ENCODE measurements around the gene TRMT112.

The TRMT112 gene

GRCh38 chr11:64360448-64360921 lies 43.1 kb upstream of the TRMT112 start:
- in situ Hi-C loops (cut with MboI; ENCODE audit: low sequenced_read_pairs, unreplicated experiment) = no loop called here
- peak; percentile 44 for DNase-seq (ENCODE audit: low spot score)
- TF ChIP-seq CTCF (IDR thresholded peaks at IDR 0.05; ENCODE audit: borderline replicate concordance, control extremely low read depth, extremely low read depth, insufficient read depth, missing control alignments) = no peak

- DNase-seq (ENCODE audit: low spot score) = peak; percentile 72
- TF ChIP-seq CTCF (IDR thresholded peaks at IDR 0.05; ENCODE audit: borderline replicate concordance, control extremely low read depth, extremely low read depth, insufficient read depth, missing control alignments) = no peak
- in situ Hi-C loops (cut with MboI; ENCODE audit: low sequenced_read_pairs, unreplicated experiment) = no loop called here
Measured at GRCh38 chr11:64359712-64360445, 42.5 kb upstream of the TRMT112 start.

- DNase-seq (ENCODE audit: low spot score) = peak; percentile 95
- in situ Hi-C loops (cut with MboI; ENCODE audit: low sequenced_read_pairs, unreplicated experiment) = no loop called here
- no peak for TF ChIP-seq CTCF (IDR thresholded peaks at IDR 0.05; ENCODE audit: borderline replicate concordance, control extremely low read depth, extremely low read depth, insufficient read depth, missing control alignments)
Measured at GRCh38 chr11:64358907-64359711, 41.8 kb upstream of the TRMT112 start, which contains the start of gene RPS6KA4. Gene RPS6KA4, plus strand, starts transcription at chr11:64359162. Its CDS starts 74 bp downstream, at chr11:64359236.

- TF ChIP-seq CTCF (IDR thresholded peaks at IDR 0.05; ENCODE audit: borderline replicate concordance, control extremely low read depth, extremely low read depth, insufficient read depth, missing control alignments) = no peak
- in situ Hi-C loops (cut with MboI; ENCODE audit: low sequenced_read_pairs, unreplicated experiment) = no loop called here
Measured at GRCh38 chr11:64358536-64358906, 41.2 kb upstream of the TRMT112 start.

GRCh38 chr11:64357904-64358535 lies 40.7 kb upstream of the TRMT112 start:
- in situ Hi-C loops (cut with MboI; ENCODE audit: low sequenced_read_pairs, unreplicated experiment) = no loop called here
- TF ChIP-seq CTCF (IDR thresholded peaks at IDR 0.05; ENCODE audit: borderline replicate concordance, control extremely low read depth, extremely low read depth, insufficient read depth, missing control alignments) = no peak
- DNase-seq (ENCODE audit: low spot score) = peak; percentile 32

More at GRCh38 chr11:64358536-64358906, 41.2 kb upstream of the TRMT112 start:
- DNase-seq (ENCODE audit: low spot score) = peak; percentile 46

GRCh38 chr11:64357446-64357845 lies 40.1 kb upstream of the TRMT112 start:
- no peak for TF ChIP-seq CTCF (IDR thresholded peaks at IDR 0.05; ENCODE audit: borderline replicate concordance, control extremely low read depth, extremely low read depth, insufficient read depth, missing control alignments)
- peak; percentile 31 for DNase-seq (ENCODE audit: low spot score)
- in situ Hi-C loops (cut with MboI; ENCODE audit: low sequenced_read_pairs, unreplicated experiment) = no loop called here
